Bronchial epithelial cell (primary cell): ENCODE data around the gene HSD17B3. TPM values are rescaled to one million over a fixed set of nuclear protein-coding genes. Genes with fewer than 3 reads are reported as not detected.

Source experiments
- DNase-seq: peaks from one replicate; pipeline ENCODE4 v3.0.0-alpha.2; 2010; ENCODE audit warnings: low read depth
- FAIRE-seq: peaks from 2 replicates; lab custom pipeline; 2011; peaks lifted over from hg19 to GRCh38; lab: Jason Lieb, UNC
- H3K27me3 ChIP-seq: 2 replicates; pipeline ENCODE4 v1.5.1; 2011; ENCODE audit warnings: low read length; ENCODE audit not compliant: control insufficient read depth, insufficient read depth
- H3K36me3 ChIP-seq: 2 replicates; pipeline ENCODE4 v1.5.1; 2011; ENCODE audit warnings: low read length; ENCODE audit not compliant: control insufficient read depth, insufficient read depth
- H3K4me3 ChIP-seq: 2 replicates; pipeline ENCODE4 v1.5.1; 2011; ENCODE audit warnings: mild to moderate bottlenecking, low read depth, low read length, control low read depth
- total RNA-seq: library from RNA; depleted of rRNA; stranded (reverse); fragments of >200 nt; gene quantifications from 2 replicates; pipeline ENCODE4 v1.2.1, GENCODE V29; 2014
- TF ChIP-seq, protein P1 (sequence below): IDR thresholded peaks from 2 replicates; pipeline ENCODE4 v1.5.1; 2011; ENCODE audit warnings: mild to moderate bottlenecking, moderate library complexity, low read length, control low read depth, inconsistent platforms; ENCODE audit not compliant: insufficient read depth, severe bottlenecking

Gene HSD17B3
- total RNA-seq, 1 donor from 2014 or later, result 0.53 TPM

DNA sequence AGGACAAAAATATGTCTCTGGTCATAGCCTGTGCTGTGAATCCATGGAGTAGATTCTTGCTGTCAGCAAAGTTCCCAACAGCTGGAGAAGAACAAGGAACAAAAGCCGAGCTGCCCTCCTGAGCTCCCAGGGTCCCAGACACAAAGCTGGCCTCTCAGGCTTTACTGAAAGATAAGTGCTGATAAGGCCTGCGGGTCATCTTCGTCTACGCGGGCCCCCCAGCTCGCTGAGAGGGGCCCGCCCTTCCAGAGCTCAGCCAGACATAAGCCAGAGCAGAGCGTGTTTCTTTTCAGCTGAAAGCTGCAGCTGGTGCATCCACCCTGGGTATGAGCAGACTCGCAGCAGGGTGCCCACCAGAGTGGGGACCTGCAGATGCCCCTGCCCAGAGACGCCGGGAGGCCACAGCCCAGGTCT, 84.7 kb downstream of the HSD17B3 start:
- DNase-seq, result no peak
- peaks cover 2% of the 10 kb centered on the region for H3K27me3 ChIP-seq
- TF ChIP-seq, protein P1, sequence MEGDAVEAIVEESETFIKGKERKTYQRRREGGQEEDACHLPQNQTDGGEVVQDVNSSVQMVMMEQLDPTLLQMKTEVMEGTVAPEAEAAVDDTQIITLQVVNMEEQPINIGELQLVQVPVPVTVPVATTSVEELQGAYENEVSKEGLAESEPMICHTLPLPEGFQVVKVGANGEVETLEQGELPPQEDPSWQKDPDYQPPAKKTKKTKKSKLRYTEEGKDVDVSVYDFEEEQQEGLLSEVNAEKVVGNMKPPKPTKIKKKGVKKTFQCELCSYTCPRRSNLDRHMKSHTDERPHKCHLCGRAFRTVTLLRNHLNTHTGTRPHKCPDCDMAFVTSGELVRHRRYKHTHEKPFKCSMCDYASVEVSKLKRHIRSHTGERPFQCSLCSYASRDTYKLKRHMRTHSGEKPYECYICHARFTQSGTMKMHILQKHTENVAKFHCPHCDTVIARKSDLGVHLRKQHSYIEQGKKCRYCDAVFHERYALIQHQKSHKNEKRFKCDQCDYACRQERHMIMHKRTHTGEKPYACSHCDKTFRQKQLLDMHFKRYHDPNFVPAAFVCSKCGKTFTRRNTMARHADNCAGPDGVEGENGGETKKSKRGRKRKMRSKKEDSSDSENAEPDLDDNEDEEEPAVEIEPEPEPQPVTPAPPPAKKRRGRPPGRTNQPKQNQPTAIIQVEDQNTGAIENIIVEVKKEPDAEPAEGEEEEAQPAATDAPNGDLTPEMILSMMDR, result no peak
- no peaks in the 10 kb centered on the region for H3K36me3 ChIP-seq
- FAIRE-seq, result no peak
- no peak overlapping the region for H3K4me3 ChIP-seq

DNA sequence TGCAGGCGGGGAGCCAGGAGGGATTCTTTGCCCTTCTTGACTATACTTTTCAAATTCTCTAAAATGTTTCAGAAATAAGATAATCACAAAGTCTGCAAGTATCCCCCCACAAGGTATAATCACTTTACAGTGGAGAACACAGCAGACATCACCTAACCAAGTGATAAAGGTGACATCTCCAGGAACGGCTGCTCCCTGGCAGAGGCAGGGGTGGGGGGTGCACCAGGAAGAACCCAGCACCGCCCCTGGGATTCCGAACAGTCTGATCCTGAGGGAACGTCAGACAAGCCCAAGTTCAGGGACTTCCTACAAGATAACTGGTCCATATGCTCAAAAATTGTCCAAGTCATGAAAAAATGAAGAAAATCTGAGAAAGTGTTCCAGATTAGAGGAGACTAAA, 85.4 kb downstream of the HSD17B3 start:
- Histone ChIP-seq H3K27me3 (peaks cover 2% of the 10 kb centered on the region), H3K36me3 (no peaks in the 10 kb centered on the region), H3K4me3 (no peak overlapping the region)
- FAIRE-seq (no peak), DNase-seq (no peak)
- TF ChIP-seq, protein P1, result no peak

DNA sequence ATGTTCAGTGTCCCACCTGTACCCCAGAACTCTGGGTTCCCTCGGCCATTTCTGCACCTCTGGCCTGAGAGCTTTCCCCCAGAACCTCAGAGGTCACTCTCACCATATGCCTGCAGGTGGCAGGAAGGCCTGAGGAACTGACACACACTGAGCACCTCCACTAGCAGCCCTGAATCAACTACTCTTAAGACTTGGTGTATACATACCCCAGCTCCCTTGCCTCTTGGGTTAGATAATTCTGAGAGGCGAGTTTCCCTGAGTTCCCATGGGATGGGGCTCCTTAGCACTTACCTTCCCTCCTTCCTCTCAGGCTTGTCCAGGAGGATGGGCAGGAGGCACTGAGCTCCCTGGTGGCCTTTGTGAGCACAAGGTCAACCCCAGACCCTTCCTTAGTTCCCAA, 86.1 kb downstream of the HSD17B3 start:
- TF ChIP-seq, protein P1, result no peak
- no peaks in the 10 kb centered on the region for H3K36me3 ChIP-seq
- H3K27me3 ChIP-seq, result peaks cover 2% of the 10 kb centered on the region
- no peak for FAIRE-seq
- DNase-seq, result no peak
- no peak overlapping the region for H3K4me3 ChIP-seq

DNA sequence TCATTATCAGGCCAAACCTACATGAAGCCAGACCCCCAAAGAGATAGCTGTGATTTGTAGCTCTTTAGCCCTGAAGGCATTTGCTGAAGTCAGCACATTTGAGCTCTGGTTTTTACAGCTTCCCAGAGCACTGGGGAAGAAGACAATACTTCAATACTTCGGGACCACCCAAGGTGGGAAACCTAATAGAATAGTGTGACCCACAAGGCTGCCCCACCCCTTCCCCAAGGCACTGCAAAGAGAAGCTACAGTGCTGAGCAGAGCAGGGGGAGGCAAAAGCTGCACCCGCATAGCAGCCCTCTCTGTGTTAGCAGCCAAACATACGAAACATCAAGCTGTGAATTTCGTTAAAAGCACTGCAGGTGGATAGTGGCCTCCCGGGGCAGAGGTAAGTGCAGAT, 87.3 kb downstream of the HSD17B3 start:
- DNase-seq (no peak), FAIRE-seq (no peak)
- no peaks in the 10 kb centered on the region for H3K36me3 ChIP-seq
- TF ChIP-seq, protein P1, result no peak
- H3K27me3 ChIP-seq, result peaks cover 2% of the 10 kb centered on the region
- no peak overlapping the region for H3K4me3 ChIP-seq

DNA sequence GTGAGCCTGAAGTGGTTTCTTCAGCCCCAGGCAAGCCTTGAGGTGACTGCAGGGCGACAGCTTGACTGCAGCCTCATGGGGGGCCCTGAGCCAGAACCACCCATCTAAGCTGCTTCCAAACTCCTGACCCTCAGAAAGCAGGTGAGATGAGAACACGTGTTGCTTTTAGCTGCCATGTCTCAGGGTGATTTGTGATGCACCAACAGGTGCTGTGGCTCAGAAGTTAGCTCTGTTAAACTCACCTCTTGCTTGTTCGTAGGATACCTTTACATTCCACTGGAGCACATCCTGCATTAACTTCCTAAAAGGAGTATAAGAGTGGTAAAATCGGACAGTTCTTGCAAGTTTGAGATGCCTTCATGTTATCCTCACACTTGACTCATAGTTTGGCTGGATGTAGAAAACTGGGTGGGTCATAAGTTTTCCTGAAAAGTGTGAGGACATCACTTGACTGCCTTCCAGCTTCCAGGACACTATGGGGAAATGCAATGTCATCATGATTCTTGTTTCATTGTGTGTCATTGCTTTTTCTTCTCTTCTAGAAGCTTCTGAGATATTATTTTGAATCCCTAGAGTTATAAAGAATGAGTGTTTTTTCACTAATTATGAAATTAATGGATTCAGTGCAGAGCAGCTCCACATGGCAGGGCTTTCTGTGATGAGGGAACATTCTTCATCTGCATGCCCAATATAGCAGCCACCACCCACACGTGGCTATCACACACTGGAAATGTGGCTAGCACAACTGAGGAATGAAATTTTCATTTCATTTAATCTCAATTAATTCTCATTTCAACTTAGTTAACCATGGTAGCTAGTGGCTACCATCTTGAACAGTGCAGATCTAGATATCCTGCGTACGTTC, 92.3 kb downstream of the HSD17B3 start:
- FAIRE-seq (no peak), DNase-seq (peak; percentile 62)
- no peak overlapping the region for H3K4me3 ChIP-seq
- TF ChIP-seq, protein P1, result no peak
- H3K36me3 ChIP-seq, result no peaks in the 10 kb centered on the region
- no peaks in the 10 kb centered on the region for H3K27me3 ChIP-seq
